Hematopoietic multipotent progenitor cell treated with erythropoietin and hydrocortisone succinate and interleukin-3 and kit ligand, for 4 days (in vitro differentiated cells): Measurements from ENCODE around the gene DGKG.
A peak's percentile ranks its signal among the peaks of the same experiment; 100 is the strongest.

Source experiments
- DNase-seq: peaks from one replicate; pipeline ENCODE4 v3.0.0-alpha.2; 2015

Gene DGKG

GRCh38 chr3:186236357-186237020 lies 125.5 kb downstream of the DGKG start:
- DNase-seq = no peak

GRCh38 chr3:186235554-186235953 lies 126.5 kb downstream of the DGKG start:
- no peak for DNase-seq

DNA sequence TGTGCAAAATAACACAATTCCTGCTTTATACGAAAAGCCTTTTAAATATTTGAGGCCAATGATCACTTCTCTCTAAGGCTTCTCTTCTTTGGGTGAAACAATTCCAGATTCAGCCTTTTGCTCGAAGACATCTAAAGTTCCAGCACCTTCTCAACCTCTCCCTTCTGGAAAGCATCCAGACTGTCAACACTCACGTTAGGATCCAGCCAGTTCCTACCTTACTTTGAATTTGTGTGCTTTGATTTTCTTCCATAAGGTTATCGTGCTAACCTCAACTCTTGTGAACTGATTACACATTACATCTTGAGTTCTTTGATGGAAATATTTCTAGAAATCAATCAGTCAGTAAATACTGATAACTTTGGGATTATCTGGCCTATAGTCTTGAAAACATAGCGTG lies 127.9 kb downstream of the DGKG start:
- DNase-seq = no peak

- DNase-seq = no peak
Measured at GRCh38 chr3:186226482-186226881, 135.6 kb downstream of the DGKG start.

DNA sequence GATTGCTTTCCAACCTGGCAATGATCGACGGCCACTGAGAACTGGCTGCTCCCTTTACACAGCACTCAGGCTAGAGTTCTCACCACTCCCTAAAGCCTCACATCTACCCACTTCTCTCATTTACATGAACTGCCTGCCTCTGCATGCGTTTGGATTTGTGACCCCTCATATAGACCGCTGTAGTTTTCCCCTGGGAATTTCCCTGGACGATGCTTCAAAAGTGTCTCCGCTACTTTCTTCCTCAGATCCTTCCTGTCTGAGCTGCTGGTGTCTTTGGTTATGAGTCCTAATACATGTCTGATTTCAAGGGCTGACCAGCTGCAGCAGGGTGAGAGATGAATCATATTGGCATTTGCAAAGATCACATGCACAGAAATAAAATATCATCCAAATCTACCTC lies 136.4 kb downstream of the DGKG start:
- no peak for DNase-seq

GRCh38 chr3:186224041-186224610 lies 137.9 kb downstream of the DGKG start:
- DNase-seq = no peak

DNA sequence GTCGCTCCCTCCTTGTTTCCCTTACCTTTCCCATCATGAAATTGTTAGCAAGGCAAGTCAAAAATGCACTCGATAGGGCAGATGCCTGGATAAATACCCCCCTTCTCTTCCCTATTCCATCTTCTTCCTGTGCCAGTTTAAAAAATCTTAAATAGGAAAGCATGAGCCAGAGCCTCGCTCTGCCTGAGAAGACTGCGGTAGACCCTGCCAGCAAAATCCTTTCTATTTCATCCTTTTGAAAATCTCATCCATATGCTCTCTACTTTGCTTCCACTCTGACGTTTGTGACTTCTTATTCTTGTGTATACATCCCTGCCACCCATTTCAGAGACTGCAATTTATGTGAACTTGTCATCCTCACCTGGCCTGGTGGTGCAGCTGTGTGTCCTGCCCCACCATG lies 138.6 kb downstream of the DGKG start:
- DNase-seq = no peak

DNA sequence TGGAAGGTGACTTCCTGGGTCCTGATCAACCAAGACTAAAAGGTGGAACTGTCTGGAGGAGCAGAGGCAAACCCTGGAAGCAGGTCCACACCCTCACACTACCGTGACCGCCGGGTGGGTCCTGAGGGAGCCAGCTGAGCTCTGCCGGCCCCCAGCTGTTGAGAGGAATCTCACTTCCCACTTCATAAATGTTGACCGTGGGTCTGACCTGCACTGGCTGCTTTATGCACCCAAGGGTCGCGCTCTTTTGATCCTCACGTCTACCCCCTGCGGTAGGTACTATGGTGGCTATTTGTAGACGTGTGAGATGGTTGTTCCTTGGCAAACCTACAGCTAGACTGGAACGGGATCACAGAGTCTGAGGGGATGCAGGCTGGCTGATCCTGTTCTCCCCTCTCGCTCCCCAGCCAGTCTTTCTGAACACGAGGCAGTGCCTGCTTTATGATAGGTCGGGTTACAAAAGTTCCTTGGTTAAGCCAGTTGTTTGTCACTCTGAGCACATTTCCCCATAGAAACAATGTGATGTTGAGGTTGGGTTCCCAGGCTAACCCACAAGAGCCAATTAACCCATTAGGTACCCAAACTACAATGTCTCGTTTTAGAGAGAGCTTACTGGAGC lies 140.2 kb downstream of the DGKG start:
- DNase-seq = no peak

DNA sequence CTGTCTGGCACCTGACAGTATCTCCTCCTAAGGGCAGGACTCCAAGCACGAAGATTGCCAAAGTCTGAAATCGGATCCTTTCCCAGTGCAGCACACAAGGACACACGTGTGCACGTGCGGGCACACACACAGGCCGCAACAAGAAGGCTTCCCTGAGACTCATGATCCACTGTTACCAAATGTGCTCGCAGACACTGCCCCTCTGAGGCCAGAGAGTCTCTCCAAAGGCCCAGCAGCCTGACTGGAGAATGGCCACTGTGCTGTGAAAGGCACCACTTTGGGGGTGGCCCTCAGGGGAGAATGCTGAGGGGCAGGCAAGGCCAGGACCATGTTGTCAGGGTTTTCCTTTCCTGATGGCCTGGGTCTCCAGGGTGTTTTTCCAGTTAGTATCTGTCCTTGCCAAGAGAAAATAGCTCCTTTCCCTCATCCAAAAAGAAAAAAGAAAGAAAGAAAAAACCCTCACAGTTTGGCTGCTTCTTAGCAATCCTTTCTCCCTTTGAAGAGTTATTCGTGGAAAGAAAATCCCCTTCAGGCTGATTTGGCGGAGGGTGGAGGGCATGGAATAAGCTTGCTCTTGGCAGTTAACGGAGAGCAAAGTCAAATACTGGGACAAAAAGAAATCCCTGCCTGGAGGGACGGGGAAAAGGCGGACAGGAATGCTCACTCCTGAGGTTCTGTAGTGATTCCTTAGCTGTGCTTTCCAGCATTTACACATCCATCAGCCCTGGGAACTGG lies 141.0 kb downstream of the DGKG start:
- no peak for DNase-seq

DNA sequence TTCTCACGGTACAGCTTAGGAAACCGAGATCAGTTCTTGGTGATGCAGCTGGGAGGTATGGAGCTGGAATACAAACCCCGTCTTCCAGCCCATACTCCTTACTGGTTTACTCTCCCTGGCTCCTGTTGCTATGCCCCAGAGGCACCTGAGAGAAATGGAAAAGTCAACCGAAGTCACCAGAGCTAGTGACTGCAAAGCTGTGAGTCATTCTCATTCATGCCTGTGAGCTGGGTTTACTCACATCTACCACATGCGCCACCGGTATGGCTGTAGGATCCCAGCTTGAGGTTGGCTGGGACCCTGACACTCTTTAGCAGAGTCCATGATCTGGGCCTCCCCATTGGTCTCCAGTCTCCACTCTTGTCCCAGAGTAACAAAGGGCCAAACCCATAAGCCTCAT lies 141.7 kb downstream of the DGKG start:
- DNase-seq = no peak

DNA sequence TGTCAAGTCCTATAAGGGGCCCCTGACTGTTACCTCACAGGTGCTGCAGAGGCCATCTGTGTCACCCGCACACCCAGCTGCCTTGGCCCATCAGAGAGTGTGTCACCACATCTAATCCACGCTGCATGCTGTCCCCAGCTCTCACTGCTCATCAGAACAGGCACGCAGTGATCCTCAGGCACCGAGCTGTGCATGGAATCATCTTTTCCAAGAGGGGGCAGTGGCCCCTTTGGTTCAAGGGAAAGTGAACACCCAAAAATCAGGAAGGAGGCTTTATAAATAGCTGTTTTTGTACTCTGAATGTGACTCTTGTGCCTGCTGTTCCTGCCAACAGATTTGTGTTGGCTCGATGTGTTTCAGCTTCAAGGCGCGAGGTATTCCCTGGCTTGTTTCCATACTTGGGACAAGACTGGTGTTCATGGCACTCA lies 142.8 kb downstream of the DGKG start:
- no peak for DNase-seq

- no peak for DNase-seq
Measured at GRCh38 chr3:186218421-186218820, 143.6 kb downstream of the DGKG start.

- peak; percentile 92 for DNase-seq
Measured at GRCh38 chr3:186217820-186218164, 144.2 kb downstream of the DGKG start.

GRCh38 chr3:186216900-186217819 lies 144.9 kb downstream of the DGKG start:
- no peak for DNase-seq

DNA sequence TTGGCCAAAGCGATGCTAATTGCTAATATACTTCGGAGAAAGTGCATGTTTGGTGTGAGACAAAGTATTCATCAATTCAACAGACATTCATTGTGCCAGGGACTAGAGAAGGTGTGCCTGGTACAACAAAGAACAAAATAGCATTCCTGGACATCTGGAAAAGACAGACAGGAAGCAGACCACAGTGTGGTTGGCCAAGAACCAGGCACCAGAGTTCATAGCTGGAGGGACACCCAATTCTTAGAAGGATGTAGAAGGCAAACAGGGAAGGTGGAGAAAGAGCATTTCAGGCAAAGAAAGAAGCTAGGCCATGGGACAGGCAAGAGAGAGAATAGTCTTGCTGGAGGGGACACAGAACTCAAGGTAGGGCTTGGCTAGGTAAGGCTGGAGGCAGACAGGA lies 147.4 kb downstream of the DGKG start:
- DNase-seq = no peak

DNA sequence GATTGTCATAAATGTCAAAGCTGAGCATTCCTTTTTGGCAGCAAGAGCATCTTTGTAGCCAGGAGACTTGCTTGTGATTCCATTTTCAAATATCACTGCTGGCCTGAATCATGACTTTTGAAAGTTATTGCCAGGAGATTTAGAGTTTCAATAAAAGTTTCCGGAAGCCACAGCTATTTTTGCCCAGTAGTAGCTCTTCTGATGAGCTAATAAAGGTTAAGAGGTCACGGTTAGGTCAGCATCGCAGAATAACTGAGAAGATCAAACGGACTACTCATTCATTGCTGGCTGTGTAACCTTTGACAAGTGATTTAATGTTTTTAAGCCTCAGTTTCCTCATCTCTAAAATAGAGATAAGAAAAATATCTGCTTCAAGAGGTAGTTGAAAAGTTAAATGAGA lies 148.1 kb downstream of the DGKG start:
- no peak for DNase-seq

DNA sequence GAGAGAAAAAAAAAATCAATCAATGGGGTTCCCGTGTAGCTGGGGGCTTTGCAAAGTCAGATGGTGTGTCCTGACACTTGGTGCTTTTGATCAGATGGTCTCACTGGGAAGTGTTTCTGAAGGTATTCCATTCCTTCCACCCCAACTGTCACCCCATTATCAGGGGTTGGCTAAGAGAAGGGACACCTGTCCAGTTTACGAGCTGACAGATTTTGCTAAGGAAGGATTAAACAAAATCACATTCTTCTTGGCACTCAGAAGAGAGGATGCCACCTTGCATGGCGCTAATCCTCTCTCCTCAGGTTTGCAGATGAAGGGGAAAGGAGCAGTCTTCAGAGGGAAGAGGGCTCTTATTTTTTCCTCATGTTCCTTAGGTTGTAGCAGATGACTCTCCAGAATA lies 149.4 kb downstream of the DGKG start:
- no peak for DNase-seq

GRCh38 chr3:186210852-186211500 lies 151.1 kb downstream of the DGKG start:
- DNase-seq = peak; percentile 62

DNA sequence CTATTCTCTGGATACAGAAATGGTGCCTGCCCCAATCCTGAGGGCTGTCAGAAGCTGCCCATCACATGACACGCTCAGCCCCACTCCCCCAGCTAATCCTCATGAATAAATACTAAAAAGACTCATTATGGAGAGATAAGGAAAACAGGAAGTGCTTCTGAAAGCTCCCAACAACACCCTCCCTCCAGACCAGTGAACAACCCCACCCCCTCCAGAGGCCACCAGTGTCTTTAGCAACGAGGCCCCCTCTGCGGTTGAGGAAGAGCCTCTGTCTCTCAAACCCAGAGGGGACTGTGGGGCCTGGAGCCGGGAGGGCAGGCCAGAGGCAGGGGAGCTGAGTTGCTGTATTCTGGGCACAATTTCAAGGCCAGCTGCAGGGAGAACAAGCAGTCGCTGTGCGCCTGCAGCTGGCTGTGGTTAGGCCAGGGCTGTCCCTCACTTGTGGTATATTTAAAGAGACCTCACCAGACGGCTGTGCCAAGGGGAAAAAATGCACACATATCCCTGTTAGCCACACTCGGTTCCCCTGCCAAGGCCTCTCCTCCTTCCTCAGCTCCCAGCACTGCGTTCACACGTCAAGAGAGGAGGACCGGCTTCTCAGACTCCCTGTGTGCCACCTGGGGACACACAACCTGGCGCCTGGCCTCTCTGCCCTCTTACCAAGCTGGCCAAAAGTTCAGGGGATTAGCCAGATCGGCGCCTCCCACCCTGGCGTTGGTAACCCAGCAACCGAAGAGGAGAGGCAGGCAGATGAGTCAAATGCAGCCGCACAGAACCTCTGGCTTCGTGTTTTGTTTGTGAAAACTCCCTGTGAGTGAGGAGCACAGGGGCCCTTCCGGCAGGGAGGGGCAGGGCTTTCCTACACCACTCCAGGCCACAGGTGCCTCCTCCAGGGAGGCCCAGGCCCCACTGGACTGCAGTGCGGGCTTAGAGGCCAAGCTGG lies 152.0 kb downstream of the DGKG start:
- DNase-seq = peak; percentile 96

GRCh38 chr3:186208296-186208989 lies 153.6 kb downstream of the DGKG start:
- no peak for DNase-seq

GRCh38 chr3:186207515-186207914 lies 154.5 kb downstream of the DGKG start:
- DNase-seq = no peak
